ENCODE data around the gene ANKRD63. TPM values are rescaled to one million over a fixed set of nuclear protein-coding genes. Genes with fewer than 3 reads are reported as not detected.

The ANKRD63 gene
- total and polyA plus RNA-seq, 12 donors: not detected

DNA sequence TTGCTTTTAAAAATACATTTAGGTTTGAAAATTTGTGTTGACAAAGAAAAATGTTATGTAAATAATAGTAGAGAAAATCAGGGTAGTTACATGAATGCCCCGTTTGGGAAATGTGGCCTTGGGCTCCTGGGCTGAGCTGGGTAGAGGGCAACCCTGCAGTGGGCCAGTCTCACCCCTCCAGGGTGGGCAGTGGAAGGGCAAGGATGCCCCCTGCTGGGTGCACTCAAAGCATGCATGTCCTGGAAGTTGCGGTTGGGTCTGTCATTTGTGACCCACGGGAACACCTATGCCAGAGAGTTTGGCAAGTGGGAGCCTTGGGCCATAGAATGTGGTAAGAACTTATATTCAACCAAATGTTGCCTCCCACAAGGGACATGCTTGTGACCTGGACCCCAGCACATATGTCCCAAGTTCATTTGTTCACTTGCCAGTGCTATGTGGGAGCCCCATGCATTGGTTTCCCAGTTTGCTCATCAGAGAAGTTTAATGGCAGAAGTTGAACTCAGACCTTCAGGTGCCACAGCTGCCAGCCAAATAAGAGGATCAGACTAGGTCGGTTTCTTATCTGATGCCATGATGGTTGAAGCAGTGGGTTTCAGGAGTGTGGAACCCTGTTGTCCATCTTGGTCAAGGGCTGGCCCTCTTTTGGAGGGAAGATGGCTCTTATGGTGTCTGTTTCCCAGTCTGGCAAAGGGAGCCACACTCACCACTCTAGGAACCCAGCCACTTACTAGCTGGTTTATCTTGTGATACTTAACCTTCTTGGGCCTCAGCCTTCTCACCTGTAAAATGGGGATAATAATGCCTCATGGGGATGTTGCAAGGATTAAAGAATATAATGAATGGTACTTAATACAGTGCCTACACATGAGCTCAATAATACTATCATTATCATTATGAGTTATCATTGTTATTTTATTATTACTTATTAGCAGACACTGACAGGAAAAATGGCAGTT lies 27.4 kb upstream of the ANKRD63 start:
- Histone ChIP-seq H3K27me3 (no peaks in the 10 kb centered on the region), H3K27ac (no peak overlapping the region), H3K9me3 (replicated peaks in 1 of 3) (no peaks in the 10 kb centered on the region), H3K4me3 (no peak overlapping the region), H3K4me1 (replicated peaks in 1 of 2) (peaks cover 2 to 7% of the 10 kb centered on the region in 2 donors), H3K36me3 (replicated peaks in 1 of 2) (no peaks in the 10 kb centered on the region)
- no peak for TF ChIP-seq POLR2A (IDR thresholded peaks at IDR 0.05)
- TF ChIP-seq, protein P1, sequence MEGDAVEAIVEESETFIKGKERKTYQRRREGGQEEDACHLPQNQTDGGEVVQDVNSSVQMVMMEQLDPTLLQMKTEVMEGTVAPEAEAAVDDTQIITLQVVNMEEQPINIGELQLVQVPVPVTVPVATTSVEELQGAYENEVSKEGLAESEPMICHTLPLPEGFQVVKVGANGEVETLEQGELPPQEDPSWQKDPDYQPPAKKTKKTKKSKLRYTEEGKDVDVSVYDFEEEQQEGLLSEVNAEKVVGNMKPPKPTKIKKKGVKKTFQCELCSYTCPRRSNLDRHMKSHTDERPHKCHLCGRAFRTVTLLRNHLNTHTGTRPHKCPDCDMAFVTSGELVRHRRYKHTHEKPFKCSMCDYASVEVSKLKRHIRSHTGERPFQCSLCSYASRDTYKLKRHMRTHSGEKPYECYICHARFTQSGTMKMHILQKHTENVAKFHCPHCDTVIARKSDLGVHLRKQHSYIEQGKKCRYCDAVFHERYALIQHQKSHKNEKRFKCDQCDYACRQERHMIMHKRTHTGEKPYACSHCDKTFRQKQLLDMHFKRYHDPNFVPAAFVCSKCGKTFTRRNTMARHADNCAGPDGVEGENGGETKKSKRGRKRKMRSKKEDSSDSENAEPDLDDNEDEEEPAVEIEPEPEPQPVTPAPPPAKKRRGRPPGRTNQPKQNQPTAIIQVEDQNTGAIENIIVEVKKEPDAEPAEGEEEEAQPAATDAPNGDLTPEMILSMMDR (IDR thresholded peaks at IDR 0.05): peak; percentile 42 to 74 (median 69)
- intact Hi-C loops (cut with DNase I): loop anchor here in 1 of 2 donors (5.0 kb wide), 1 partner anchor 33 kb away; no protein-coding TSS in a partner anchor
- peak in 6 of 7 donors; percentile 53 to 76 (median 59) for DNase-seq
- 6 to 26% (median 24%) methylated on average over 4 of the region's 4 CpGs for WGBS, 4 donors

- Histone ChIP-seq H3K4me1 (replicated peaks in 1 of 2) (peaks cover 2 to 7% of the 10 kb centered on the region in 2 donors), H3K27me3 (no peaks in the 10 kb centered on the region), H3K4me3 (no peak overlapping the region), H3K9me3 (replicated peaks in 1 of 3) (no peaks in the 10 kb centered on the region), H3K27ac (no peak overlapping the region), H3K36me3 (replicated peaks in 1 of 2) (no peaks in the 10 kb centered on the region)
- 65 to 83% (median 72%) methylated on average over 8 of the region's 8 CpGs for WGBS, 4 donors
- TF ChIP-seq, protein P1 (IDR thresholded peaks at IDR 0.05): no peak
- intact Hi-C loops (cut with DNase I): no loop called here
- no peak for DNase-seq
Measured at GRCh38 chr15:40309344-40309862, 26.5 kb upstream of the ANKRD63 start.

GRCh38 chr15:40307421-40308211 lies 24.8 kb upstream of the ANKRD63 start, which contains the start of gene PLCB2:
Gene PLCB2, minus strand, starts transcription at chr15:40307935. Its CDS starts 263 bp downstream, at chr15:40307672.
- 33 to 62% (median 58%) methylated on average over 4 to 15 of the region's 15 CpGs for WGBS, 4 donors
- intact Hi-C loops (cut with DNase I): no loop called here
- Histone ChIP-seq H3K36me3 (replicated peaks in 1 of 2) (no peaks in the 10 kb centered on the region), H3K4me1 (replicated peaks in 1 of 2) (no peaks in the 10 kb centered on the region), H3K4me3 (peak within 1 kb of the TSS in 1 of 4 donors; percentile 42), H3K9me3 (replicated peaks in 1 of 3) (no peaks in the 10 kb centered on the region), H3K27ac (peak within 1 kb of the TSS in 3 of 5 donors; percentile 6 to 76 (median 63)), H3K27me3 (no peaks in the 10 kb centered on the region)
- peak in 1 of 7 donors; percentile 30 for DNase-seq
- TF ChIP-seq, protein P1 (IDR thresholded peaks at IDR 0.05): no peak
- TF ChIP-seq POLR2A (IDR thresholded peaks at IDR 0.05): no peak

DNA sequence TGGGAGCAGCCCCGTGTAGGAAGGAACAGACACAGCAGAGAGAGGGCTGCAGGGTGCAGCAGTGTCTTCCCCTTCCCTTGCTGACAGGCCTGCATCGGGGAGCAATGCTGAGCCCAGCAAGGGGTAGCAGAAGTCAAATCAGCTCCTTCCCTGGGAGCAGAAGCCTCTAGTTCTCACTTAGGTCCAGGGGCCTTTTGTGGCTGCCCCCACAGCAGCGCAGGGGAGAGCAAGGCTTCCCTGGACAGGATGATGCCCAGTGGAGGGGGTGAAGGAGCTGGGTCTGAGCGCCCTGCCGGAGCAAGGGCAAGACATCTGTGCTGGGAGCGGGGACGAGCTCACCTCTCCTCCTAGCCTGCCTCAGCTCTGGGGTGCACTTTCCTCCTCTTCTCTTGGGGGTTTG lies 24.0 kb upstream of the ANKRD63 start:
- WGBS, 4 donors: 67 to 82% (median 71%) methylated on average over 3 to 7 of the region's 7 CpGs
- TF ChIP-seq, protein P1 (IDR thresholded peaks at IDR 0.05): no peak
- TF ChIP-seq POLR2A (IDR thresholded peaks at IDR 0.05): no peak
- Histone ChIP-seq H3K4me3 (peak overlapping the region in 1 of 4 donors; percentile 42), H3K4me1 (replicated peaks in 1 of 2) (no peaks in the 10 kb centered on the region), H3K27ac (peak overlapping the region in 1 of 5 donors; percentile 76), H3K27me3 (no peaks in the 10 kb centered on the region), H3K9me3 (replicated peaks in 1 of 3) (no peaks in the 10 kb centered on the region), H3K36me3 (replicated peaks in 1 of 2) (no peaks in the 10 kb centered on the region)
- intact Hi-C loops (cut with DNase I): no loop called here
- DNase-seq: no peak
